ENCODE data around the gene ABI2. TPM values are rescaled to one million over a fixed set of nuclear protein-coding genes. Genes with fewer than 3 reads are reported as not detected.

The ABI2 gene
- total RNA-seq, result 14.9 and 25.1 TPM in 2 replicates

DNA sequence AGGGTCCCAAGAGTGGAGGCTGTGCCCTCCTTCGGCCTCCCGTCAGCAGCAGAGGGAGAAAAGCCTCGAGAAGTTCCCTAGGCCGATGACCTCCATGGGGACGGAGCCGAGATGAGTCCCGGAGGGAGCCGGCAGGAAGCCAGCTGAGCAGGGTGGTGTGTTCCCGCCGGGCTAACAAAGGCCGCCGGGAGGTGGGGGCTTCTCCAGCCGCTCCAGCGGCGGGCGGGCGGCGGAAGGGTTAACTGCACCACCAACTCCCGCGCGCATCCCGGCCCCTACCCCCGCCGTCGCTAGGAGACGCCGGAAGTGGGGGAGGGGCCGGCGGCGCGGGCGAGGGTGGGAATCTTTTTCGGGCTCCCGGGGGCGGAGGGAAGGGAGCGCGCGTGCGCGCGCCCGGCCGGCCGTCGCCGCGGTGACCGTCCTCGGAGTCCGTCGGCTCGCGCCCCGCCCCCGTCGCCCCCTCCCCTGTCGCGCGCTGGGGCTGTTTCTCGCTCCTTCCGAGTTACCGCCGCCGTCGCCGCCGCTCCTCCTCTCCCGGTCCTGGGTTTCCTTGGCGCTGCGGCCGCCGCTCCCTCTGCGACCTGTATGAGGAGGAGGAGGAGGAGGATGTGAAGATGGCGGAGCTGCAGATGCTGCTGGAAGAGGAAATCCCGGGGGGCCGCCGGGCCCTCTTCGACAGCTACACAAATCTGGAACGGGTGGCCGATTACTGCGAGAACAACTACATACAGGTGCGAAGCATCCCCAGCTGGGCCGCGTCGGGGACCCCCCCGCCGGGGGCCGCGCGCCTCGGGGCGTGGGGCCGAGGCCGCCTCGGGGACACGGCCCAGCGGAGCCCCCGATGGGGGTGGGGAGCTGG, at the start of gene ABI2:
ABI2 (plus strand) TSS at position 494 of the 859 bp plus-strand sequence; CDS start at position 615, 121 bp downstream.

Other genes with a start within 250 kb of the ABI2 start
- gene CYP20A1, start 89.4 kb upstream of the ABI2 start, total RNA-seq, result 18.1 and 22.3 TPM in 2 replicates
- 6.3 and 12.1 TPM in 2 replicates for gene RAPH1, start 206.9 kb downstream of the ABI2 start, total RNA-seq